Activated CD8-positive, alpha-beta memory T cell treated with anti-CD3 and anti-CD28 coated beads for 48 hours (primary cell): ENCODE results near the gene CAMK2B.

ENCODE experiments used
- DNase-seq, 3 experiments: peaks; one replicate each; pipeline ENCODE4 v3.0.0-alpha.2; 2020; ENCODE audit warnings: low read depth in 2 of 3, low spot score in 2 of 3

Gene CAMK2B

GRCh38 chr7:44232901-44233715 is 92.3 kb downstream of the CAMK2B start:
- DNase-seq = no peak

DNA sequence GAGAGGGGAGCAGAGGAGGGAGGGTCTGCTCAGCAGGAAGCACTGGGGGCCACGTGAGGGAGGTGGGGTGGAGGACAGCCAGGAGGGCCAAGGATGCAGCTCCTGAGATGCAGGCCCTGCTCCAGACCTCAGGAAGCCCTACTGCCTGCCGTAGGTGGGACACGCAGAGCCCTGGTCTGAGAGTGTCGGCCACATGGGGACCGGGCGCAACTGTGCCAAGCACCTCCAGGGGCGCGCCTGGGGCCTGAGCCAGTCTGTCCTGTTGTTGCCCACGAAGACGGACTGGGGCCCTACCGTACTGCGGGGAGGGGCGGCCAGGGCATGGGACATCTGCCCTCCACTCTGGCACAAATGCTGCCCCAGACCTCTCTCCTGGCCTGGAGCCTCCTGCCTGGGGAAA is 93.0 kb downstream of the CAMK2B start:
- DNase-seq = no peak

DNA sequence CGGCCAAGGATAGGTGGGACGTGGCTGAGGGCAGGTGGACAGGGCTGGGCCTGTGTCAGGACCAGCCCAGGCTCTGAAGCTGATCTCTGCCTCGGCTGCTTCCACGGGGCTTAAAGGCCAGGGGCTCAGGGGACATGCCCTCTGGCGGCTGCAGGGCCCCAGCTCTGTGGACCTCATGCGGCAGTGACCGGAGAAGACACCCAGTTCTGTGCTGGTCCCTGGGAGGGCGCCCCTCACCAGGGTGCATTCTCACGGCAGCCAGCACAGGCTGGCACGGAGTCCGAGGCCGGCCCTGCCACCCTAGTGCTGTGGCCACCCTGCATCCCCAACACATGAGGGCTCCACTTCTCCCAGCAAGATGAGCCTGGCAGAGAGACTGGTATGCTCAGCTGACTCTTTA is 94.3 kb downstream of the CAMK2B start:
- DNase-seq = no peak

- no peak for DNase-seq
Measured at GRCh38 chr7:44230286-44230685, 95.1 kb downstream of the CAMK2B start.

DNA sequence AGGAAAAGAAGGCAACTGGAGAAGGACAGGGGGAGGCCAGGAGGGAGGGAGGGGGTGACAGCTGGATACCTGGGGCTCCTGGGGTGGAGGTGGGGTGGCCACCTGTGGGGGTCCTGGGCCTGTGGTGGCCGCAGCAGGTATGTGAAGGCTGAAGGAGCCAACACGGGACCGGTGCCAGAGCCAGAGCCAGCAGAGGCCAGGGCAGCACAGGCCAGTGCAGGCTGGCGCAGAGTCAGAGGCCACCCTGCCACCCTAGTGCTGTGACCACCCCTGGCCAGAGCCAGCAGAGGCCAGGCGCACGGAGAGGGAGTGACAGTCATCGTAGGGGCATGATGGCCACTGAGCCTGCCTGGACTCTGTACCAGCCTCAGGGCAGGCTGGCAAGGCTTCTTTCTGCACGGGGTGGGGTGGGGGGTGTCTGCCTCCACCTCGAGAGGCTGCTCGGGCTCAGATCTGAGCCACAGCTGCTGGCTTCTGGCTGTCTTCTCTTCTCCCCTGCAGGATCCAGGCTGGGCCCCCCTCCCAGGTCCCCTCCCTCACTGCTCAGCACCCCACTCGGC is 95.8 kb downstream of the CAMK2B start:
- no peak for DNase-seq

DNA sequence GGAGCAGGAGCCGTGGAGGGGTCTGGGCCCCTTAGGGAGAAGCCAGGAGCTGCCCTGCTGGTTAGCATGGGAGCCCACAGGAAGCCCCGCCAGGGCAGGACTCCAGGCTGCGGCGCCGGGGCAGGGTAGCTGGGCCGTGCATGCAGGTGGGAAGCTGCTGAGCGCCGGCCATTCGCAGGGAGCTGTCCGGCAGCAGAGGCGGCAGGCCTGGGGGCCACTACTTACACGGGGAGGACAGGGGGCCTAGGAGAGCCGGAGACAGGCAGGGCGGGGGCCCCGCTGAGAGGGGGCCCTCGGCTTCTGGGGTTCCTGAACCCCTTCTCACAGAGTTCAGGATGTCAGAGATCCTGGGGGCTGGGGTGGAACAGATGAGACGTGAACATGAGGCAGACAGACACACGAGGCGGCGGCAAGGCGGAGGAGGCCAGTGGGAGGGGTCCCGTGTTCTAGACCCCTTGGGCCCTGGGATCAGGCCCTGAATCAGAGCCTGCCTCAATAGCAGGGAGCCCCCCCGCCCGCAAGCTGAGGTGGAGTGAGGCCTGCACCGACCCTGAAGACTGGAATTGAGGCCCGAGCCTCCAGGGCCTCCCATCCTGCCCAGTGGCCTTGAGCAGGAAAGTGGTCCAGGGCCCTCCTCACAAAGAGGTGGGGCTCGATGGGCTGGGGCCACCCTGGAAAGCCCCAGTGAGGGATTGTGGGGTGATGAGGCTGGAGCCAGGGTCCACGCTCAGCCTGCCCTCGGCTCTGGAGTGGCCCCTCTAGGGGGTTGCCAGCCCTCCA is 96.6 kb downstream of the CAMK2B start:
- DNase-seq = no peak

- no peak for DNase-seq
Measured at GRCh38 chr7:44227911-44228310, 97.5 kb downstream of the CAMK2B start.

DNA sequence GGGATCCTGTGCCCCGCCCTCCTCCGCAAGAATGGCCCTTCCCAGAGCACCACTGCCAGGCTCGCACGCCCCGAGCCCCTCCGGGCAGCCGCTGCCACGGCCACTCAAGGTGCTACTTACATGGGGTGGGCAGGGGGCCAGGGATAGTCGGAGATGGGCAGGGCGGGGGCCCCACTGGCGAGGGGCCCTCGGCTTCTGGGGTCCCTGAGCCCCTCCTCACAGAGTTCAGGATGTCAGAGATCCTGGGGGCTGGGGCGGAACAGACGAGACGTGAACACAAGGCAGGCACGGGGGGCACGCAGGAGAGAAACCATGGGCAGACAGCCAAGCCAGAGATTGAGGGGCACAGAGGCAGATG is 99.0 kb downstream of the CAMK2B start:
- DNase-seq = no peak

DNA sequence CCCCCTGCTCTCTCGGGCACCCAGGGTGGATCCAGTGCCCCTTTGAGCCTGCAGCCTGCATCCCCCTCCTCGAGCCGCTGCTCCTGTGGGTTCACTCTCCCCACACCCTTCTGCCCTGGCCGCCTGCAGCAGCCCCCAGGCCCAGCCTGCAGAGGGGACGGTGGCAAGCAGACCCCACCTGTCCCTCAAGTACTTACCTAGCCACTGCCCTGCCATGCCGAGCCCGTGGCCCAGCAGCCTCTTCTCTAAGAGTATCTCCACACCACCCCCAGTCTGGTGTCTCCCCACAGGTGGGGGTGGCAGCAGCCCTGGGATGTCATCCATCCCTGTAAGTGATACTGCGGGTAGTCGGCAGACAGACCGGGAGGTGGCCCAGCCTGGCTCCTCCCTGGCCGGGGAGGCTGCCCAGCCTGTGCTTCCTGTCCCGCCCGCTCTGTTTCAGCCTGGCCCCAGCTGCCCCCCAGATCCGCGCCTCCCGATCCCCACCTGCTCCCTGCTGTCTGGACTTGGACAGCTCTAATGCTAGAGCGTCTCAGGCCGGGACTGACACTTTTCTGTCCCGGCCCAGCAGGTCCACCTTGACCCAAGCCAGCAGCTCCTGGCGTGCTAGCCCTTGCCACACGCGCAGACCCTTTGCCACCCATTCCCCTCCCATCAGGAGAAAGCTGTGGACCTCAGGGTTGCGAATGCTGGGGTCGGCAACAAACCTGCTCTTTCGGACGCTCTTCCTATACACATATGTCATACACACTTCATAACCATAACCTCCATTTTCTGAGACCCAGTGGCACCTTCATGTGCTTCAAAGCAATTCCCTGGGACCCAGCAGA is 99.6 kb downstream of the CAMK2B start:
- no peak for DNase-seq

- no peak for DNase-seq
Measured at GRCh38 chr7:44224974-44225565, 100.3 kb downstream of the CAMK2B start.

DNA sequence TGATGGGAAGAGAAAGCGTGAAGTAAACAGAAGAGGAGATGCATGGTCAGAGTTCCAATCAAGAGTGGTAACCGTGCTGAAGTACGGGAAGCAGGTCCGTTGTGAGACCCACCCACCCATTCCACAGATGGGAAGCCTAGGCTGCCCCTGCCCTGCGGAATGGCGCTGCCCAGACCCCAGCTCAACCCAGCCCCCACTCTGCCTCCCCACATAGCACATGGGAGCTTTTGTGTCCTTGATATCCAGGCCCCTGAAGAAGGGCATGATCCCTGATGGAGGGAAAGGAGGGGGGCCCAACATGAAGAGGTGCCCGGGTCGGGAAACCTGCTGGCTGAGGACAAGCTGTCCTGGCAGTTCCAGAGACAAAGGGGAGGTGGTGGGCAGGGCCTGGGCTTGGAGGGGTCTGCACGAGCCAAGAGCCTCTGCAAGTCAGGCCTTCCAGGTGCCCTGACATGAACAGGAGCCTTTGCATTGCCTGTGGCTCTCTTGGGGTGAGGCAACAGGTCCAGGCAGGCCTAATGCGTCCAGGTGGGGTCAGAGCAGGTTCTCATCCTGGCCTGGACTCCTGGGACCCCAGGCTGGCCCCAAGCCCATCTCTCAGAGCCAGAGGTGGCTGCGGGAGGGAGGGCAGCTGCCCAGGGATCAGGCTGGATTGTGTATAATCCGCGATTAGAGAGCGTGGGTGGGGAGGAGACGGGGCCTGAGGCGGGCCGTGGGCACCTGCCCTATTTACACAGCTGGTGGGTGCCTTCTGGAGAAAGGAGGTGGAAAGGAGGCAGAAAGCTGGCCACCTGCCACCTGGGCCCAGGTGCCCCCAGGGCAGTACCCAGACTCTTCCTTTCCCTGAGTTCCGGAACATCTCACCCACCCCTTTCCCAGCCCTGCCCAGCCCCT is 101.1 kb downstream of the CAMK2B start:
- DNase-seq = no peak

DNA sequence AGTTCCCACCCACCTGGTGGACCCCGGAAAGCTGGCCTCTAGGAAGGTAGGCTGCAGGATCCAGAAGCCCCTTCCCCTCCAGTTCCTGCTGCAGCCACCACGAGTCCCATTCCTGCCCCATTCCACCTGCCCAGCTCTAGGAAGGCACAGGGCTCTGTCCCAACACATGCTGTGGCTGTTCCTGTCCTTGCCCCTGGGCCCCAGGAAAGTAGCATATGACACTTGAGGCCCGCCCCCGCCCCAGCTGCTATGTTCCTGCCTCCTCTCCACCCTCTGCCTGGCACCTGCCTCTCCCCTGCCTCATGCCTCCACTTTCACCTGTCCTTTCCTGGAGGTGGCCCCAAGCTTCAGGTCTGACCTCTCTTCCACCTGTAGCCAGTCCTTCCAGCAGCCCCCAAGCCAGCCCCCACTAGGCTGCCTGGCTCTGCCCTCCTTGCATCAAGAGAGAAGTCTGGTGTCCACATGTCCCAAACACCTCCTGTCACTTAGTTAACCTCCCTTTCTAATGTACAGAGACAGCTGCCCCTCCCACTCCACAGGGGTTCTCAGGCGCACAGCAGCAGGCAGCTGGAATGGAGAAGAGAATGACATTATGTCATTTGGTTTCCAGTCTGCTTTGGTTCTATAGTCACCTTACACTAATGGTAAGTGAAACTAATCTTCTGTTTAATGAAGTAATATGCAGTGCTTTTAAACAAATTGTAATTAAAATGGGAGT is 101.9 kb downstream of the CAMK2B start:
- DNase-seq = no peak

DNA sequence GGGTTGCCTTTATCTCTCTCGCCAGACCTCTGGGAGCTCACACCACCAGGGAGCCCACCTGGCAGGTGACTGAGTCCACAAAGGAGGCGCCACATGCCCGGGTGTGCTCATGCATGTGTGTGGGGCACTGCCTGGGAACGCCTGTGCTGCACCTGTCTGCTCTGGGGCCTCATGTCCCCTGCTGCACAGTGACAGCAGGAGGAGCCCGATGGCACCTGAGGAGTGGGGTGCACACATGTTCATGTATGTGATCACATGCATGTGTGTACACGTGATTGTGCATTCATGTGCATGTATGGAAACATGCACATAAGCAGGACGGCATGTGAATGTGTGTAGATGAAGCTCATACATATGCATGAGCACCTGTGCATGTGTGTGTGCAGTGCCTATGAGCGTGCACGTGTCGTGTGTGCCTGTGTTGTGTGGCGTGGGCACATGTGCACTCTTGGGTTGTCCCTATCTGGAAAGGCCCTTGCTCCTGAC is 102.6 kb downstream of the CAMK2B start:
- no peak for DNase-seq

- no peak for DNase-seq
Measured at GRCh38 chr7:44222074-44222473, 103.3 kb downstream of the CAMK2B start.

DNA sequence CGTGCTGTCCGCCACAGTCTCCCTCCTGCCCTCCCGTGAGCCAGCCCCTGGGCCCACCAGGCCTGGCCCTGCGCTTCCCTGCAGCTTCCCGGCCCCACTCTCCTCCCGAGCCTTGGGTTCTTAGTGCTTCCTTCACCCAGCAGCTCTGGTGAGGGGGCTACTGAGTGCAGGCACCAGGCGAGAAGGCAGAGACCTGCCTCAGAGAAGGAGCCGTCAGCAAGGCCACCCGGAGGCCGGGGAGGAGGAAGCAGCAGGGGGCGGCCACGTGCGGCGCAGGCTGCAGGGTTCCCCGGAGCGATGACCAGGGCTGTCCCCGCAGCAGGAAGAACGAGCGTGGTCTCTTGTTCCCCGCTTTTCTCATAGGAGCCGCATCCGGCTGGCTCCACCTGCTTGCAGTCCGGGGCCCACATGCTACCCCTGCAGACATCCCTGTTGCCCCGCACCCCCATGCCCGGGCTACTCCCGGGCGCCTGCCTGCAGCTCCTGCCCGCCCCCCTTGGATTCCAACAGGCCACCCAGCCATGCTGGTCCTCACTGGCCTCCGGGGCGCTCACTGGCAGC is 104.1 kb downstream of the CAMK2B start:
- no peak for DNase-seq

DNA sequence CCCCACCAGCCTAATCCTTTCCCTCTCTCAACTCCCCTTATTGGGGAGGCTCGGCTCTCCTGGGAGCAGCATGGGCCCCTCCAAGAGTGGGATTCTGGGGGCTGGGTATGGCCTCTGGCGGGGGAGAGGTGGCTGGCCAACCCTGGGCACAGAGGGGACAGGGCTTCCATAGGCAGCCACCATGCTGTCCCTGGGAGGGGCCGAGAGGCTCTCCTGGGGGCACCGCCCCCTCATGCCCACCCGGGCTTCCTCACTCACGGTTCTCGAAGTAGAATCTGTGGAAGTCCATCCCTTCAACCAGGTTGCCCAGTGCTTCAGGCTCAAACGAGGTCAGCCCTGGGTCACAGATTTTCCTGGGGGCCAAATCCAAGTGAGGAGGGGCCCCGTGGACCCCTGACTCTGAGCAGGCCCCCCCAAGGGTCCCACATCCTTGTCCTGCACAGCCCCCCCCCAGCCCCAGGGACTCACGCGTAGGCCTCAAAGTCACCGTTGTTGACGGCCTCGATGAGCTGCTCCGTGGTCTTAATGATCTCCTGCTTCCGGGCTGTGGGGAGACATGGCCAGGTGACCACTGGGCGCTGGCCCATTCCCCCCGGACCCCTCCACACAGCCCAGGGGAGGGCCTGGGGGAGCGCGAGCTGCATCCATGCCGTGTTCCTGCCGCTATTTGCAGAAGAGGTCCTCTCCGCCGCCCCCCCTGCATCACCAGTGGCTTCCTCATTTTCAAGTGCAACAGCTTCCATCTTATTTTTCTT is 104.9 kb downstream of the CAMK2B start:
- no peak for DNase-seq

GRCh38 chr7:44220046-44220357 is 105.4 kb downstream of the CAMK2B start:
- no peak for DNase-seq

GRCh38 chr7:44219371-44220045 is 105.9 kb downstream of the CAMK2B start:
- no peak for DNase-seq
